WI38 (cell line): ENCODE measurements around the gene CDYL.

Experiments used
- H3K4me3 ChIP-seq: 2 replicates; pipeline ENCODE4 v1.5.1; 2011; ENCODE audit warnings: low read depth, mild to moderate bottlenecking, control low read depth, low read length
- CTCF ChIP-seq: IDR thresholded peaks from 2 replicates; pipeline ENCODE4 v1.5.1; 2012; ENCODE audit warnings: low read depth, mild to moderate bottlenecking, control low read depth, low read length

The CDYL gene

GRCh38 chr6:4884646-4885340 lies 108.6 kb downstream of the CDYL start:
- H3K4me3 ChIP-seq, result no peak overlapping the region
- no peak for TF ChIP-seq CTCF

- no peak overlapping the region for H3K4me3 ChIP-seq
- no peak for TF ChIP-seq CTCF
Observed at GRCh38 chr6:4885341-4885933, 109.2 kb downstream of the CDYL start.

- TF ChIP-seq CTCF, result no peak
- H3K4me3 ChIP-seq, result no peak overlapping the region
Observed at GRCh38 chr6:4888841-4889240, 112.6 kb downstream of the CDYL start.

GRCh38 chr6:4889701-4890100 lies 113.5 kb downstream of the CDYL start:
- TF ChIP-seq CTCF, result no peak

GRCh38 chr6:4890191-4890590 lies 114.0 kb downstream of the CDYL start:
- TF ChIP-seq CTCF, result no peak
- H3K4me3 ChIP-seq, result no peak overlapping the region

More at GRCh38 chr6:4889701-4890100, 113.5 kb downstream of the CDYL start:
- no peak overlapping the region for H3K4me3 ChIP-seq

- TF ChIP-seq CTCF, result no peak
- no peak overlapping the region for H3K4me3 ChIP-seq
Observed at GRCh38 chr6:4890627-4891026, 114.4 kb downstream of the CDYL start.

GRCh38 chr6:4891141-4891540 lies 114.9 kb downstream of the CDYL start:
- no peak overlapping the region for H3K4me3 ChIP-seq
- no peak for TF ChIP-seq CTCF
